Measurements from ENCODE around the gene DGLUCY. TPM values are rescaled to one million over a fixed set of nuclear protein-coding genes. Genes with fewer than 3 reads are reported as not detected.
"Not testable (repeated sequence)": the region's sequence is repeated elsewhere in the genome, so short reads cannot be mapped to it uniquely, and the experiment has no call there.

DGLUCY gene
- total and polyA plus RNA-seq, 2 experiments from 2014 or later = 15.2 to 15.7 TPM

DNA sequence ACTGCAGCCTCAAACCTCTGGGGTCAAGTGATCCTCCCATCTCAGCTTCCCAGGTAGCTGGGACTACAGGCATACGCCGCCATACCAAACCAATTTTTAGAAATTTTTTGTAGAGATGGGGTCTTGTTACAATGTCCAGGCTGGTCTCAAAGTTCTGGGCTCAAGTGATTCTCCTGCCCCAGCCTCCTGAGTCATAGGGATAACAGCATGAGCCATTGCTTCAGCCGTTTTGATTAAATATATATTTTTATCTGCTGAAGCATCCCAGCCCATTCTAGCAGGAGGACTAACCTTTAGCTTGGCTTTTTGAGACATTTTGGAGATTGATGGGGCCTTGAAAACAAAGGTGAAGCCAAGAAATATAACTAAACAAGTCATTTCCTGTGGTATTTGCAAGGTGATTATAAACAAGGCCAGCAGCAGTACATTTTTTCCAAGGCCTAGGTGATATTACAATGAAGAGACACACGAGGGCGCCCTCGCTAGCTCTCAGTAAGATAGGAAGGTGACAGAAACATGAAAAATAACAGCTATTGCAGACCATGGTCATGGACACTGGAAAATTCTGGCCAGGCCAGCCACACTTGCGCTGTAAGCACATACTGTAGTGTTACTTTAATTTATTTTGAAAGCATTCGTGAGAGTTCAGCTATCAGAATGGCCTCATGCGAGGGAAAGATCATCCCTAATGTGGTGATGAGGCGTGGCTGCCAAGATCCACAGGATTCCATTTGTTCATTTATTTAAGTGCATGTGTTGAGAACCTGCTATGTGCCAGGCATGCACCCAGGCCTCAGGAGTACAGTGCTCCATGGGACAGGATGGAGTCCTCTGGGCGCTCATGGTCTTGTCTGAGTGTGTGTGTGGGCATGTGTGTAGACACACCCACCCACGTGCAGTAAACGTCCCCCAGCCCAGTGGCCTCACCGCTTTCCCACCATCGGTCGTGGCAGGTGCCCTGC lies 63.5 kb downstream of the DGLUCY start:
- H3K4me2 ChIP-seq (ENCODE audit: unreplicated experiment) = no peak overlapping the region
- peak; percentile 81 for DNase-seq
- H3K9me3 ChIP-seq (ENCODE audit: low read depth) = no peaks in the 10 kb centered on the region
- TF ChIP-seq EZH2 (IDR thresholded peaks at IDR 0.05; ENCODE audit: insufficient read depth, poor library complexity, severe bottlenecking) = no peak
- no peak for TF ChIP-seq EZH2phosphoT487 (IDR thresholded peaks at IDR 0.05; ENCODE audit: insufficient read depth, low read depth)
- 63 to 65% methylated on average over 16 of the region's 16 CpGs for WGBS, 2 experiments (ENCODE audit: low coverage in 1 of 2, low lambda C conversion rate in 2 of 2, missing lambda C conversion rate in 2 of 2)
- H2AFZ ChIP-seq = no peak overlapping the region
- no peaks in the 10 kb centered on the region for H3F3A ChIP-seq (ENCODE audit: insufficient read depth)
- H3K27me3 ChIP-seq (replicated peaks; ENCODE audit: insufficient read depth) = no peaks in the 10 kb centered on the region
- H3K79me2 ChIP-seq (ENCODE audit: insufficient read depth) = no peaks in the 10 kb centered on the region
- no peak overlapping the region for H3K27ac ChIP-seq
- H3K4me3 ChIP-seq = no peak overlapping the region
- no peaks in the 10 kb centered on the region for H4K20me1 ChIP-seq (ENCODE audit: insufficient read depth)
- H3K9ac ChIP-seq = no peak overlapping the region
- no peaks in the 10 kb centered on the region for H3K36me3 ChIP-seq (ENCODE audit: low read depth)
- in situ Hi-C loops (cut with MboI) = loop anchor here (5.0 kb wide), 1 partner anchor 105 kb away; no protein-coding TSS in a partner anchor
- H3K4me1 ChIP-seq (ENCODE audit: insufficient read depth) = no peaks in the 10 kb centered on the region
- no peaks in the 10 kb centered on the region for H3K9me2 ChIP-seq (ENCODE audit: insufficient read depth)

DNA sequence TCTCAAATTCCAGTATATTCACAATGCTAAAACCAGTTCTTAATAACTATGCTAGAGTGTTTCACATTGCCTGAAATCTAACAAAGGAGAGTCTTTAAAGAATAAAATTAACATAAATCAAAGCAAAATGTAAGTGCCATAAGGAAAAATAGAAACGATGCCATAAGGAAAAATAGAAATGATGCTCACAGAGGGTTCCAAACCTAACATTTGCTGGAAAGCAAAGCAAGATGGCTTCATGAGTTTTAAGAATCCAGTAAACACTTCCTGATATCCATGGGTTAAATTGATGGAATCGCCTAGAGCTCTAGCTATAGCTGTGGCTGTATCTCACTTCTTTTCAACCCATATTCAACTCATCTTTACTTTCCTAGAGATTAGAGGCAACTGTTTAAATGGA lies 66.7 kb downstream of the DGLUCY start:
- H4K20me1 ChIP-seq (ENCODE audit: insufficient read depth) = no peaks in the 10 kb centered on the region
- TF ChIP-seq EZH2phosphoT487 (IDR thresholded peaks at IDR 0.05; ENCODE audit: insufficient read depth, low read depth) = no peak
- 74 to 77% methylated on average over 2 of the region's 2 CpGs for WGBS, 2 experiments (ENCODE audit: low coverage in 1 of 2, low lambda C conversion rate in 2 of 2, missing lambda C conversion rate in 2 of 2)
- in situ Hi-C loops (cut with MboI) = no loop called here
- no peak overlapping the region for H3K4me2 ChIP-seq (ENCODE audit: unreplicated experiment)
- no peaks in the 10 kb centered on the region for H3K36me3 ChIP-seq (ENCODE audit: low read depth)
- no peak for DNase-seq
- H3F3A ChIP-seq (ENCODE audit: insufficient read depth) = peaks cover 9% of the 10 kb centered on the region
- no peak overlapping the region for H3K27ac ChIP-seq
- no peak overlapping the region for H2AFZ ChIP-seq
- no peaks in the 10 kb centered on the region for H3K9me2 ChIP-seq (ENCODE audit: insufficient read depth)
- no peak overlapping the region for H3K9ac ChIP-seq
- no peak overlapping the region for H3K4me3 ChIP-seq
- peaks cover 5% of the 10 kb centered on the region for H3K4me1 ChIP-seq (ENCODE audit: insufficient read depth)
- H3K9me3 ChIP-seq (ENCODE audit: low read depth) = no peaks in the 10 kb centered on the region
- H3K27me3 ChIP-seq (replicated peaks; ENCODE audit: insufficient read depth) = no peaks in the 10 kb centered on the region
- H3K79me2 ChIP-seq (ENCODE audit: insufficient read depth) = no peaks in the 10 kb centered on the region

GRCh38 chr14:91182753-91183152 lies 68.9 kb downstream of the DGLUCY start:
- H3K9ac ChIP-seq; H3K27me3 ChIP-seq (replicated peaks; ENCODE audit: insufficient read depth); H4K20me1 ChIP-seq (ENCODE audit: insufficient read depth); H3K79me2 ChIP-seq (ENCODE audit: insufficient read depth); H3K36me3 ChIP-seq (ENCODE audit: low read depth); DNase-seq; H3K9me3 ChIP-seq (ENCODE audit: low read depth); H3K27ac ChIP-seq; H3K4me2 ChIP-seq (ENCODE audit: unreplicated experiment); H3K4me3 ChIP-seq; in situ Hi-C loops (cut with MboI); H3K9me2 ChIP-seq (ENCODE audit: insufficient read depth); H2AFZ ChIP-seq: not testable (repeated sequence)
- Histone ChIP-seq H3F3A (ENCODE audit: insufficient read depth) (peaks cover 12% of the 10 kb centered on the region), H3K4me1 (ENCODE audit: insufficient read depth) (peaks cover 17% of the 10 kb centered on the region)
- 94 to 97% methylated on average over 3 of the region's 3 CpGs for WGBS, 2 experiments (ENCODE audit: low coverage in 1 of 2, low lambda C conversion rate in 2 of 2, missing lambda C conversion rate in 2 of 2)

DNA sequence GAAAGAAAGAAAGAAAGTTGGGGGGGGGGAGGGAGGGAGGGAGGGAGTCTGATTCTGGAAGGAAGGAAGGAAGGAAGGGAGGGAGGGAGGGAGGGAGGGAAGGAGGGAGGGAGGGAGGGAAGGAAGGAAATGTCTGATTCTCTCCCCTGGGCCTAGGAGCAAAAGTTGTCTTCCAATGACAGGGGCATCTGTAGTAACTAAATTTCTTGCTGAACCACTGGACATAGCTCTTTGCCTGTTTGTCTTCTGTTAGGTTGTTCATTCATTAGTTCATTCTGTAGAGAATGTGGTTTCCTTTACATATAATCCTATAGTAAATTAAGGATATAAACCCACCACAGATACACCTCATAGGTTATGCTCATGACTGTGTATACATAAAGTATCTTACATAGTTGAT lies 70.7 kb downstream of the DGLUCY start:
- Histone ChIP-seq H3K27ac (no peak overlapping the region), H3K79me2 (ENCODE audit: insufficient read depth) (no peaks in the 10 kb centered on the region), H4K20me1 (ENCODE audit: insufficient read depth) (no peaks in the 10 kb centered on the region), H3K4me3 (no peak overlapping the region), H3K9me2 (ENCODE audit: insufficient read depth) (no peaks in the 10 kb centered on the region), H3K4me1 (ENCODE audit: insufficient read depth) (peaks cover 17% of the 10 kb centered on the region), H2AFZ (no peak overlapping the region), H3F3A (ENCODE audit: insufficient read depth) (peaks cover 12% of the 10 kb centered on the region), H3K9me3 (ENCODE audit: low read depth) (no peaks in the 10 kb centered on the region), H3K36me3 (ENCODE audit: low read depth) (no peaks in the 10 kb centered on the region), H3K4me2 (ENCODE audit: unreplicated experiment) (no peak overlapping the region), H3K9ac (no peak overlapping the region), H3K27me3 (replicated peaks; ENCODE audit: insufficient read depth) (no peaks in the 10 kb centered on the region)
- TF ChIP-seq EZH2 (IDR thresholded peaks at IDR 0.05; ENCODE audit: insufficient read depth, poor library complexity, severe bottlenecking) = no peak
- TF ChIP-seq EZH2phosphoT487 (IDR thresholded peaks at IDR 0.05; ENCODE audit: insufficient read depth, low read depth) = no peak
- no peak for DNase-seq
- in situ Hi-C loops (cut with MboI) = no loop called here

Measured in GM23248 (cell line).